Uterus (tissue), 4 donors: ENCODE measurements around the gene UBR4. TPM values are rescaled to one million over a fixed set of nuclear protein-coding genes. Genes with fewer than 3 reads are reported as not detected.

ENCODE experiments used
- DNase-seq, 2 donors: peaks; one replicate each; pipeline ENCODE4 v3.0.0-alpha.2; 2019 to 2020
- H3K27ac ChIP-seq, 2 donors: fragments of 200-600 bp; sonication (generic); 1 replicate in 1 of 2; 2 replicates in 1 of 2; pipeline ENCODE4 v1.5.1; 2016 to 2018
- H3K27me3 ChIP-seq, 2 donors: fragments of 200-600 bp; sonication (generic); one replicate each; pipeline ENCODE4 v1.5.1; 2018 to 2019; ENCODE audit warnings: control low read depth in 1 of 2
- H3K36me3 ChIP-seq, 2 donors: fragments of 200-600 bp; sonication (generic); one replicate each; pipeline ENCODE4 v1.5.1; 2019; ENCODE audit warnings: control low read depth in 1 of 2
- H3K4me1 ChIP-seq, 2 donors: fragments of 200-600 bp; sonication (generic); one replicate each; pipeline ENCODE4 v1.5.1; 2018 to 2019; ENCODE audit warnings: control low read depth in 1 of 2
- H3K4me3 ChIP-seq, 2 donors: fragments of 200-600 bp; sonication (generic); 1 replicate in 1 of 2; 2 replicates in 1 of 2; pipeline ENCODE4 v1.5.1; 2018 to 2019; ENCODE audit warnings: mild to moderate bottlenecking in 1 of 2
- H3K9me3 ChIP-seq, 2 donors: fragments of 200-600 bp; sonication (generic); one replicate each; pipeline ENCODE4 v1.5.1; 2019; ENCODE audit warnings: control low read depth in 1 of 2
- CTCF ChIP-seq, 4 experiments: fragments of 200-600 bp in 2 of 4; fragments of 450-650 bp in 2 of 4; sonication (generic) in 2 of 4; IDR thresholded peaks; one replicate each; pipeline ENCODE4 v1.5.1; 2016 to 2019; ENCODE audit warnings: antibody characterized with exemption in 4 of 4, mild to moderate bottlenecking in 2 of 4, moderate library complexity in 1 of 4
- POLR2A ChIP-seq, 2 donors: fragments of 450-650 bp; IDR thresholded peaks; one replicate each; pipeline ENCODE4 v1.6.1; 2016; ENCODE audit warnings: antibody characterized with exemption in 2 of 2, mild to moderate bottlenecking in 1 of 2, moderate library complexity in 1 of 2
- intact Hi-C: fragments of 100-400 bp; cut with DNase I; formaldehyde crosslinking; loops from one replicate; pipeline ENCODE4 v1.15.1; 2023; ENCODE audit warnings: low total_unique reads
- total RNA-seq, 4 donors: library from RNA; depleted of rRNA in 3 of 4; stranded (reverse); fragments of >200 nt in 3 of 4; gene quantifications; one replicate each; pipeline versions ENCODE4 v1.1.0 to v1.2.4, GENCODE V29; 2014 to 2023
- donor health status: DM: yes; HTN: yes; CAD: no.

UBR4 gene
- total RNA-seq, 4 donors from 2014 or later: 50.0 to 161 (median 105) TPM

GRCh38 chr1:19072285-19072981 is 137.6 kb downstream of the UBR4 start:
- TF ChIP-seq CTCF (IDR thresholded peaks at IDR 0.05) (no peak), POLR2A (IDR thresholded peaks at IDR 0.05) (no peak)
- H3K4me1 ChIP-seq: no peaks in the 10 kb centered on the region
- no peaks in the 10 kb centered on the region for H3K9me3 ChIP-seq
- intact Hi-C loops: loop anchor here (10.0 kb wide), 1 partner anchor 158 kb away; no protein-coding TSS in a partner anchor
- no peak overlapping the region for H3K27ac ChIP-seq
- H3K27me3 ChIP-seq: no peaks in the 10 kb centered on the region
- DNase-seq: no peak
- no peaks in the 10 kb centered on the region for H3K36me3 ChIP-seq
- no peak overlapping the region for H3K4me3 ChIP-seq

GRCh38 chr1:19071674-19072281 is 138.3 kb downstream of the UBR4 start:
- no peaks in the 10 kb centered on the region for H3K36me3 ChIP-seq
- intact Hi-C loops: loop anchor here (10.0 kb wide), 1 partner anchor 157 kb away; no protein-coding TSS in a partner anchor

GRCh38 chr1:19070891-19071621 is 139.0 kb downstream of the UBR4 start:
- Histone ChIP-seq H3K4me3 (no peak overlapping the region), H3K9me3 (no peaks in the 10 kb centered on the region), H3K4me1 (no peaks in the 10 kb centered on the region), H3K36me3 (no peaks in the 10 kb centered on the region), H3K27ac (no peak overlapping the region), H3K27me3 (no peaks in the 10 kb centered on the region)
- DNase-seq: no peak
- TF ChIP-seq CTCF (IDR thresholded peaks at IDR 0.05) (no peak), POLR2A (IDR thresholded peaks at IDR 0.05) (no peak)
- intact Hi-C loops: loop anchor here (10.0 kb wide), 1 partner anchor 156 kb away; no protein-coding TSS in a partner anchor

More at GRCh38 chr1:19071674-19072281, 138.3 kb downstream of the UBR4 start:
- H3K27me3 ChIP-seq: no peaks in the 10 kb centered on the region
- no peak overlapping the region for H3K4me3 ChIP-seq
- no peak for DNase-seq
- H3K27ac ChIP-seq: no peak overlapping the region
- no peaks in the 10 kb centered on the region for H3K9me3 ChIP-seq
- TF ChIP-seq POLR2A (IDR thresholded peaks at IDR 0.05): no peak
- no peak for TF ChIP-seq CTCF (IDR thresholded peaks at IDR 0.05)
- no peaks in the 10 kb centered on the region for H3K4me1 ChIP-seq

GRCh38 chr1:19070197-19070651 is 139.8 kb downstream of the UBR4 start:
- intact Hi-C loops: loop anchor here (10.0 kb wide), 1 partner anchor 155 kb away; no protein-coding TSS in a partner anchor
- no peaks in the 10 kb centered on the region for H3K27me3 ChIP-seq
- H3K36me3 ChIP-seq: no peaks in the 10 kb centered on the region
- no peak for DNase-seq
- no peak overlapping the region for H3K27ac ChIP-seq
- TF ChIP-seq CTCF (IDR thresholded peaks at IDR 0.05): no peak
- no peak for TF ChIP-seq POLR2A (IDR thresholded peaks at IDR 0.05)
- no peak overlapping the region for H3K4me3 ChIP-seq
- no peaks in the 10 kb centered on the region for H3K9me3 ChIP-seq
- H3K4me1 ChIP-seq: no peaks in the 10 kb centered on the region
